ENCODE measurements around the gene RAP1GAP.

- no peak for TF ChIP-seq CTCF (IDR thresholded peaks at IDR 0.05)
- peak in 1 of 3 donors; percentile 28 for TF ChIP-seq POLR2A (IDR thresholded peaks at IDR 0.05)
Observed at GRCh38 chr1:21620496-21620895, 48.7 kb downstream of the RAP1GAP start.
